GM23338 (cell line): ENCODE measurements around the gene UFD1. TPM values are rescaled to one million over a fixed set of nuclear protein-coding genes. Genes with fewer than 3 reads are reported as not detected.

Experiments
- ATAC-seq: fragments of 200-7000 bp; cut with Tn5 transposase; 3 replicates; pipeline ENCODE4 v1.9.1; 2020
- DNase-seq: peaks from one replicate; pipeline ENCODE4 v3.0.0-alpha.2; 2015; ENCODE audit warnings: low spot score
- H2AFZ ChIP-seq: fragments of 200-600 bp; sonication (generic); 2 replicates; pipeline ENCODE4 v1.8.0; 2016; ENCODE audit warnings: antibody characterized with exemption, mild to moderate bottlenecking, moderate library complexity
- H3F3A ChIP-seq: fragments of 200-600 bp; sonication (generic); replicated peaks from 2 replicates; pipeline ENCODE4 v1.8.0; 2017; ENCODE audit warnings: antibody characterized with exemption, mixed run types, low read depth
- H3K27ac ChIP-seq: fragments of 200-600 bp; sonication (generic); 2 replicates; pipeline ENCODE4 v1.6.1; 2016; ENCODE audit warnings: low read depth
- H3K27me3 ChIP-seq: fragments of 200-600 bp; sonication (generic); 2 replicates; pipeline ENCODE4 v1.8.0; 2016; ENCODE audit warnings: mild to moderate bottlenecking, mixed run types, moderate library complexity; ENCODE audit not compliant: insufficient read depth
- H3K36me3 ChIP-seq: fragments of 200-600 bp; sonication (generic); 2 replicates; pipeline ENCODE4 v1.8.0; 2016; ENCODE audit warnings: mild to moderate bottlenecking; ENCODE audit not compliant: insufficient read depth
- H3K4me1 ChIP-seq: fragments of 200-600 bp; sonication (generic); 2 replicates; pipeline ENCODE4 v1.8.0; 2016; ENCODE audit warnings: mild to moderate bottlenecking, moderate library complexity; ENCODE audit not compliant: insufficient read depth
- H3K4me2 ChIP-seq: fragments of 200-600 bp; sonication (generic); 2 replicates; pipeline ENCODE4 v1.7.1; 2017; ENCODE audit warnings: mixed run types
- H3K4me3 ChIP-seq: fragments of 200-600 bp; sonication (generic); 2 replicates; pipeline ENCODE4 v1.6.1; 2016; ENCODE audit warnings: mixed run types
- H3K79me2 ChIP-seq: fragments of 200-600 bp; sonication (generic); replicated peaks from 2 replicates; pipeline ENCODE4 v1.8.0; 2017; ENCODE audit warnings: mild to moderate bottlenecking; ENCODE audit not compliant: insufficient read depth
- H3K9me2 ChIP-seq: fragments of 200-600 bp; sonication (generic); 2 replicates; pipeline ENCODE4 v1.8.0; 2017; ENCODE audit not compliant: insufficient read depth
- H4K20me1 ChIP-seq: fragments of 200-600 bp; sonication (generic); replicated peaks from 2 replicates; pipeline ENCODE4 v1.8.0; 2017; ENCODE audit warnings: mild to moderate bottlenecking; ENCODE audit not compliant: insufficient read depth
- H3K27ac Mint-ChIP-seq: 2 replicates; pipeline ENCODE4 v1.8.0; 2020; ENCODE audit warnings: inconsistent platforms, mild to moderate bottlenecking, moderate library complexity, mixed read lengths
- H3K27me3 Mint-ChIP-seq: 3 replicates; pipeline ENCODE4 v1.8.0; 2022; ENCODE audit warnings: low read depth, mild to moderate bottlenecking, moderate library complexity, mixed read lengths, inconsistent platforms; ENCODE audit not compliant: insufficient read depth, poor library complexity
- H3K36me3 Mint-ChIP-seq: 3 replicates; pipeline ENCODE4 v1.8.0; 2021; ENCODE audit warnings: low read depth, mild to moderate bottlenecking, inconsistent platforms, moderate library complexity, mixed read lengths
- H3K4me1 Mint-ChIP-seq: 3 replicates; pipeline ENCODE4 v1.8.0; 2020; ENCODE audit warnings: mild to moderate bottlenecking, inconsistent platforms, mixed read lengths
- H3K4me3 Mint-ChIP-seq: 3 replicates; pipeline ENCODE4 v1.8.0; 2021; ENCODE audit warnings: moderate library complexity, mild to moderate bottlenecking, inconsistent platforms, mixed read lengths
- H3K9me3 Mint-ChIP-seq: 3 replicates; pipeline ENCODE4 v1.8.0; 2020; ENCODE audit warnings: moderate library complexity, mild to moderate bottlenecking, inconsistent platforms, mixed read lengths
- CREB1 ChIP-seq: fragments of 250-450 bp; sonication (Bioruptor Pico); IDR thresholded peaks from 2 replicates; pipeline ENCODE4 v1.5.0; 2020; ENCODE audit warnings: low read depth, mild to moderate bottlenecking, moderate library complexity
- ETS1 ChIP-seq: IDR thresholded peaks from 2 replicates; pipeline ENCODE4 v1.6.1; 2016; ENCODE audit warnings: antibody characterized with exemption
- EZH2phosphoT487 ChIP-seq: fragments of 200-600 bp; sonication (generic); IDR thresholded peaks from one replicate; pipeline ENCODE4 v1.8.1; 2018; ENCODE audit warnings: antibody characterized with exemption; ENCODE audit not compliant: unreplicated experiment
- NANOG ChIP-seq: IDR thresholded peaks from 2 replicates; pipeline ENCODE4 v1.6.1; 2016; ENCODE audit warnings: antibody characterized with exemption, borderline replicate concordance
- POLR2AphosphoS5 ChIP-seq: IDR thresholded peaks from 2 replicates; pipeline ENCODE4 v1.6.1; 2016; ENCODE audit warnings: antibody characterized with exemption, low read depth
- STAT1 ChIP-seq: IDR thresholded peaks from one replicate; pipeline ENCODE4 v1.6.1; 2016; ENCODE audit warnings: antibody characterized with exemption; ENCODE audit not compliant: unreplicated experiment
- ZNF114 ChIP-seq: fragments of 250-450 bp; sonication (Bioruptor Pico); IDR thresholded peaks from 2 replicates; pipeline ENCODE4 v1.5.0; 2020; ENCODE audit warnings: mild to moderate bottlenecking, moderate library complexity
- ZNF331 ChIP-seq: fragments of 250-450 bp; sonication (Bioruptor Pico); IDR thresholded peaks from 2 replicates; pipeline ENCODE4 v1.5.0; 2020; ENCODE audit warnings: low read depth, mild to moderate bottlenecking, moderate library complexity
- ZNF462 ChIP-seq: fragments of 250-450 bp; sonication (Bioruptor Pico); IDR thresholded peaks from 2 replicates; pipeline ENCODE4 v1.5.0; 2020; ENCODE audit warnings: mild to moderate bottlenecking, moderate library complexity
- polyA plus RNA-seq: library from polyadenylated mRNA; unstranded; fragments of >200 nt; fragmentation: Nextera tagmentation; extraction: Ambion mirVana; gene quantifications from 2 replicates; pipeline ENCODE4 v1.2.1, GENCODE V29; 2016
- total RNA-seq: library from RNA; depleted of rRNA; stranded (reverse); fragments of >200 nt; shearing (Covaris generic); gene quantifications from 2 replicates; pipeline ENCODE4 v1.2.3, GENCODE V29; 2014
- TF ChIP-seq, protein P1 (sequence below): IDR thresholded peaks from one replicate; pipeline ENCODE4 v1.6.1; 2018; ENCODE audit warnings: antibody characterized with exemption; ENCODE audit not compliant: unreplicated experiment

UFD1 gene
- total and polyA plus RNA-seq, 2 experiments from 2014 or later = 53.5 to 93.8 TPM

- no peak for TF ChIP-seq ZNF462 (CRISPR knock-in tag)
- TF ChIP-seq STAT1 = no peak
- TF ChIP-seq NANOG = no peak
- TF ChIP-seq, protein P1, sequence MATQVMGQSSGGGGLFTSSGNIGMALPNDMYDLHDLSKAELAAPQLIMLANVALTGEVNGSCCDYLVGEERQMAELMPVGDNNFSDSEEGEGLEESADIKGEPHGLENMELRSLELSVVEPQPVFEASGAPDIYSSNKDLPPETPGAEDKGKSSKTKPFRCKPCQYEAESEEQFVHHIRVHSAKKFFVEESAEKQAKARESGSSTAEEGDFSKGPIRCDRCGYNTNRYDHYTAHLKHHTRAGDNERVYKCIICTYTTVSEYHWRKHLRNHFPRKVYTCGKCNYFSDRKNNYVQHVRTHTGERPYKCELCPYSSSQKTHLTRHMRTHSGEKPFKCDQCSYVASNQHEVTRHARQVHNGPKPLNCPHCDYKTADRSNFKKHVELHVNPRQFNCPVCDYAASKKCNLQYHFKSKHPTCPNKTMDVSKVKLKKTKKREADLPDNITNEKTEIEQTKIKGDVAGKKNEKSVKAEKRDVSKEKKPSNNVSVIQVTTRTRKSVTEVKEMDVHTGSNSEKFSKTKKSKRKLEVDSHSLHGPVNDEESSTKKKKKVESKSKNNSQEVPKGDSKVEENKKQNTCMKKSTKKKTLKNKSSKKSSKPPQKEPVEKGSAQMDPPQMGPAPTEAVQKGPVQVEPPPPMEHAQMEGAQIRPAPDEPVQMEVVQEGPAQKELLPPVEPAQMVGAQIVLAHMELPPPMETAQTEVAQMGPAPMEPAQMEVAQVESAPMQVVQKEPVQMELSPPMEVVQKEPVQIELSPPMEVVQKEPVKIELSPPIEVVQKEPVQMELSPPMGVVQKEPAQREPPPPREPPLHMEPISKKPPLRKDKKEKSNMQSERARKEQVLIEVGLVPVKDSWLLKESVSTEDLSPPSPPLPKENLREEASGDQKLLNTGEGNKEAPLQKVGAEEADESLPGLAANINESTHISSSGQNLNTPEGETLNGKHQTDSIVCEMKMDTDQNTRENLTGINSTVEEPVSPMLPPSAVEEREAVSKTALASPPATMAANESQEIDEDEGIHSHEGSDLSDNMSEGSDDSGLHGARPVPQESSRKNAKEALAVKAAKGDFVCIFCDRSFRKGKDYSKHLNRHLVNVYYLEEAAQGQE = no peak
- TF ChIP-seq ZNF114 (CRISPR knock-in tag) = no peak
Observed at GRCh38 chr22:19494676-19495173, 15.7 kb upstream of the UFD1 start (continued).

DNA sequence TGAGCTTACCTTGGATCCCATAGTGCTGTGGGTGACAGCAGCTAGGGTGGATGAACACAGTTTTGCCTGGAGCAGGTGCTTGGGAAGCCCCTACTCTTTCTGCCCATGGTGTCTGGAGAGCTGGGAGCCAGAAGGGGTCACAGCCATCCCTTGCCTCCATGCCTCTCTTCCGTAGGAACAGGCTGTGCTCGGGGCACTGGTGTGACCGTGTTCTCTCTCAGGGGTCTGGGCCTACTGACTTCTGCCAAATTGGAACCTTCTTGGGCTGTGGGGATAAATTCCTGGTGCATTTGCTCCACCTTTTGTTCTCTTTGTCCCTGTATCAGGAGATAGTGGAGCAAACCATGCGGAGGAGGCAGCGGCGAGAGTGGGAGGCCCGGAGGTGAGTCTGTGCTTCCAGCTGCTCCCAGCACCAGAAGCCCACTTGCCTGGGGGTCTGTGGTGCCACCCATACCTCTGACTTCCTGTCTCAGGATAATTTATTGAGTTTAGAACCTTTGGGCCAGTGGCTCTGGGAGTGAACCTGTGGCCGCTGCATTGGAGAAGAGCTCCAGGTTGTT lies 15.1 kb upstream of the UFD1 start:
- no peaks in the 10 kb centered on the region for H3K4me1 ChIP-seq
- TF ChIP-seq CREB1 (CRISPR knock-in tag) (no peak), POLR2AphosphoS5 (no peak), ZNF114 (CRISPR knock-in tag) (no peak), NANOG (no peak), ETS1 (no peak), ZNF331 (CRISPR knock-in tag) (no peak), EZH2phosphoT487 (no peak)
- TF ChIP-seq, protein P1 = no peak

More for the DNA sequence above, 15.1 kb upstream of the UFD1 start:
- no peaks in the 10 kb centered on the region for H3K9me3 Mint-ChIP-seq
- Histone ChIP-seq H3K36me3 (peaks cover 18% of the 10 kb centered on the region; the same call in 1 of the 2 replicates), H3K27ac (no peak overlapping the region), H4K20me1 (peaks cover 3% of the 10 kb centered on the region; the same call in 1 of the 2 replicates), H3K79me2 (peaks cover 3% of the 10 kb centered on the region), H3K4me3 (no peak overlapping the region), H3K4me2 (no peak overlapping the region), H2AFZ (no peak overlapping the region), H3K9me2 (no peaks in the 10 kb centered on the region), H3K27me3 (no peaks in the 10 kb centered on the region), H3F3A (no peaks in the 10 kb centered on the region)
- ATAC-seq (no peak), DNase-seq (no peak)
- peaks cover 3% of the 10 kb centered on the region for H3K27me3 Mint-ChIP-seq
- H3K27ac Mint-ChIP-seq = no peak overlapping the region
- peaks cover 40% of the 10 kb centered on the region for H3K36me3 Mint-ChIP-seq
- H3K4me1 Mint-ChIP-seq = no peaks in the 10 kb centered on the region
- no peak overlapping the region for H3K4me3 Mint-ChIP-seq
